Hepatocyte (in vitro differentiated cells): ENCODE results near the gene HNRNPA0.

Source experiments
- EZH2 ChIP-seq: fragments of 200-600 bp; sonication (generic); IDR thresholded peaks from 2 replicates; pipeline ENCODE4 v1.6.1; 2016; ENCODE audit warnings: antibody characterized with exemption, mild to moderate bottlenecking, borderline replicate concordance
- EZH2phosphoT487 ChIP-seq: fragments of 200-600 bp; sonication (generic); IDR thresholded peaks from one replicate; pipeline ENCODE4 v1.6.1; 2018; ENCODE audit warnings: antibody characterized with exemption, mild to moderate bottlenecking, low read depth, moderate library complexity; ENCODE audit not compliant: unreplicated experiment, severe bottlenecking
- TF ChIP-seq, protein P1 (sequence below): fragments of 200-600 bp; sonication (generic); IDR thresholded peaks from 2 replicates; pipeline ENCODE4 v1.5.1; 2016; ENCODE audit warnings: antibody characterized with exemption, mild to moderate bottlenecking; ENCODE audit not compliant: poor library complexity

DNA sequence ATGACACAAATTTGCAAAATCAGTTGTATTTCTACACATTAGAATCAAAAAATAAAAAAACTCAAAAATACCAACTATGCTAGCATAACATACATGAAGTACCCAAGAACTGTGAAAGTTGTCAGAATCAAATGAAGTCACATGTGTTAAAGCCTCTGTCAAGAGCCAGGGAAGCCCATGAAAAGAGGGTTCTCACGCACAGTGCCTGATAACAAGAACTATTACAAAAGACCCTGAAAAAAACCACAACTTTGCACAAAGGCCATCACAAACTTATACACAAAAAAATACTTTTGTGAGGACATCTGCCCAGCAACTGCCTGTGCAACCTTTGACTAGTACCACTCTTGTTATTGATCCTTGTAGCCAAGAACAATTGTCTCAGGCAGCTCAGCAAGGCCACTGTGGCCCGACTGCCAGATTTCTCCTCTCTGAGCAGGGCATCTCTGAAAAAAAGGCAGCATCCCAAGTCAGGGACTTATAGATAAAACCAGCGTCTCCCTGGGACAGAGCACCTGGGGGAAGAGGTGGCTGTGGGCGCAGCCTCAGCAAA lies 28.9 kb upstream of the HNRNPA0 start:
- TF ChIP-seq EZH2, result no peak
- TF ChIP-seq, protein P1, sequence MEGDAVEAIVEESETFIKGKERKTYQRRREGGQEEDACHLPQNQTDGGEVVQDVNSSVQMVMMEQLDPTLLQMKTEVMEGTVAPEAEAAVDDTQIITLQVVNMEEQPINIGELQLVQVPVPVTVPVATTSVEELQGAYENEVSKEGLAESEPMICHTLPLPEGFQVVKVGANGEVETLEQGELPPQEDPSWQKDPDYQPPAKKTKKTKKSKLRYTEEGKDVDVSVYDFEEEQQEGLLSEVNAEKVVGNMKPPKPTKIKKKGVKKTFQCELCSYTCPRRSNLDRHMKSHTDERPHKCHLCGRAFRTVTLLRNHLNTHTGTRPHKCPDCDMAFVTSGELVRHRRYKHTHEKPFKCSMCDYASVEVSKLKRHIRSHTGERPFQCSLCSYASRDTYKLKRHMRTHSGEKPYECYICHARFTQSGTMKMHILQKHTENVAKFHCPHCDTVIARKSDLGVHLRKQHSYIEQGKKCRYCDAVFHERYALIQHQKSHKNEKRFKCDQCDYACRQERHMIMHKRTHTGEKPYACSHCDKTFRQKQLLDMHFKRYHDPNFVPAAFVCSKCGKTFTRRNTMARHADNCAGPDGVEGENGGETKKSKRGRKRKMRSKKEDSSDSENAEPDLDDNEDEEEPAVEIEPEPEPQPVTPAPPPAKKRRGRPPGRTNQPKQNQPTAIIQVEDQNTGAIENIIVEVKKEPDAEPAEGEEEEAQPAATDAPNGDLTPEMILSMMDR, result no peak
- TF ChIP-seq EZH2phosphoT487, result no peak
